ENCODE data around the gene CHP2.

CHP2 gene

GRCh38 chr16:23754594-23755483, at the start of gene CHP2:
TSS of gene CHP2 (plus strand) at chr16:23755026. CDS start at chr16:23755050, 24 bp downstream.
- H3K27ac ChIP-seq, result no peak within 1 kb of the TSS
- no peak for TF ChIP-seq CTCF (conservative IDR thresholded peaks at IDR 0.05)

GRCh38 chr16:23705517-23705902, 49.3 kb upstream of the CHP2 start:
- H3K27ac ChIP-seq, result no peak overlapping the region
- no peak for TF ChIP-seq CTCF (conservative IDR thresholded peaks at IDR 0.05)

- no peak for TF ChIP-seq CTCF (conservative IDR thresholded peaks at IDR 0.05)
These were observed 48.4 kb upstream of the CHP2 start for GRCh38 chr16:23706439-23706838.

DNA sequence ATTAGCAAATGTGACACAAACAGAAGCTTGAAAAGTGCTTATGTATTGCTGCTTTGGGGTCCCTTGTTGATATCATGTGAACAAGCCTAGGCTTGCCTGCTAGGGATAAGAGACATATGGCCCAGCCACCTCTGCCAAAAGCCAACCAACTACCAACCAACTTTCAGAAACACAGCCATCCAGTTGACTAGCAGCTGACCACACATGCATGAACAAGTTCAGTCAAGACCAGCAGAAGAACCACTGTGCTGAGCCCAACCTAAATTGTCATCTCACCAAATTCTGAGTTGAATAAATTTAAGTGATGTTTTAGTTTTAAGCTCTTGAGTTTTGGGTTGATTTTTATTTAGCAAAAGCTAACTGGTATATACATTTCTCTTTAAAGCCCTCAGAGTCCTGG, 45.3 kb upstream of the CHP2 start:
- H3K27ac ChIP-seq, result no peak overlapping the region
- TF ChIP-seq CTCF (conservative IDR thresholded peaks at IDR 0.05), result no peak

More at GRCh38 chr16:23706439-23706838, 48.4 kb upstream of the CHP2 start:
- no peak overlapping the region for H3K27ac ChIP-seq

DNA sequence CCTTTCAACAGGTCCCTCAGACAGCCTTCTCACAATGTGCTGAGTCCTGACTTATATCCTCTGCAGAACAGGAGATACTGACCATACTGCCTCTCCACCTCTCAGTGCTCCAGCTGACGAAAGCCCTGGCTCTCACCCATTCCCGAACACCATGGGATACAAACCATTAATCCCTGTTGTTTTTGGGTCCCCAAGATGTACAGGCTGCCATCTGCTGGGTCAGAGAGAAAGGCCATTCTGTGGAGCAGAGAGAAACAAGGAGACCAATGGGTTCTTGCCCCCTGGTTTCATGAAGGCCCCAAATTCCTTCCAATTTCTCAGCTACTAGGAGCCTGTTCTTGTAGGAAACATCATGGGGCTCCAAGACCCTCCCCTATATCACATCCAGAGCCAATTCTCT, 44.8 kb upstream of the CHP2 start:
- no peak for TF ChIP-seq CTCF (conservative IDR thresholded peaks at IDR 0.05)

GRCh38 chr16:23710504-23710903, 44.3 kb upstream of the CHP2 start:
- H3K27ac ChIP-seq, result no peak overlapping the region
- TF ChIP-seq CTCF (conservative IDR thresholded peaks at IDR 0.05), result no peak

More for the DNA sequence above, 44.8 kb upstream of the CHP2 start:
- no peak overlapping the region for H3K27ac ChIP-seq

GRCh38 chr16:23711785-23712184, 43.0 kb upstream of the CHP2 start:
- no peak for TF ChIP-seq CTCF (conservative IDR thresholded peaks at IDR 0.05)
- no peak overlapping the region for H3K27ac ChIP-seq
